Body of pancreas (tissue), 4 donors: ENCODE results near the gene OLFML1.

Source experiments
- CTCF ChIP-seq, 7 experiments: fragments of 450-650 bp in 4 of 7; fragments of 200-600 bp in 3 of 7; sonication (generic) in 3 of 7; IDR thresholded peaks; one replicate each; pipeline ENCODE4 v1.5.1; 2016 to 2019; ENCODE audit warnings: antibody characterized with exemption in 7 of 7
- POLR2A ChIP-seq, 3 donors: fragments of 450-650 bp; IDR thresholded peaks; one replicate each; pipeline ENCODE4 v1.6.1; 2016; ENCODE audit warnings: antibody characterized with exemption in 3 of 3, mild to moderate bottlenecking in 2 of 3

- TF ChIP-seq CTCF (IDR thresholded peaks at IDR 0.05) (no peak), POLR2A (IDR thresholded peaks at IDR 0.05) (no peak)
These were observed 15.9 kb upstream of the OLFML1 start for GRCh38 chr11:7469351-7469865.
